ENCODE results near the gene SH3PXD2B. TPM values are rescaled to one million over a fixed set of nuclear protein-coding genes. Genes with fewer than 3 reads are reported as not detected.
A peak's percentile ranks its signal among the peaks of the same experiment; 100 is the strongest.

SH3PXD2B gene
- polyA plus RNA-seq, 3 donors = 0.19 to 0.77 (median 0.31) TPM

DNA sequence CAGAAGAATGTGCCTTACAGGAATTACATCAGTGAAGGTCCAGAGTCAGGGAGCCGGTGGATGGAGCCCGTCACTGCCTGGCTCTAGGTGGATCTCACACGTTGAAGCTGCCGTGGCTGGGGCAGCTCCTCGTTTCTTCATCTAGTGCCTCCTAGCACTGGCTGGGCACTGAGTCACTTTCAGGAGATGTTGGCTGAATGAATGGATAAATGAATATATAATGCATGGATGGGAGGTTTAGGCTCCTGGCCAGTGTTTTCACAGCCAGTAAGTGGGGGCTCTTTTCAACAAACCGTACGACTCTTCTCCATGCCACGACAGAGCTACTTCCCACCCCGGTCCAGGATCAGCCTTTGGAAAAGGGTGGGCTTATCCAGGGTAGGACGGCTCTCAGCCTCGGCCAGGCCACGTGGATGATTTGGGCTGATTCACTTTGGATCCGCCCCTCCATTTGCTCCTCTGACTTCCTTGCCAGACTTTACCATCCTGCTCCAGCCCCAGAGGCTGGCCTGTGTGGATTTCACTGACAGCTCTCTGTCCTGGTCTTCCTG is 1.3 kb upstream of the SH3PXD2B start:
- no peaks in the 10 kb centered on the region for H3K79me2 ChIP-seq (ENCODE audit: insufficient read depth, low read length)
- H3K4me1 ChIP-seq (ENCODE audit: control insufficient read depth in 1 of 2, insufficient read depth in 2 of 2, low read length in 2 of 2) = peaks cover 11 to 18% of the 10 kb centered on the region in 2 donors
- peaks cover 24% of the 10 kb centered on the region for H3K4me1 Mint-ChIP-seq
- H3K27me3 ChIP-seq (ENCODE audit: control insufficient read depth in 2 of 2, insufficient read depth in 2 of 2, low read length in 2 of 2) = peaks cover 26 to 44% of the 10 kb centered on the region in 2 donors
- H3K9me3 ChIP-seq (replicated peaks in 1 of 2; ENCODE audit: control insufficient read depth in 1 of 2, insufficient read depth in 1 of 2, low read length in 2 of 2) = peaks cover 0 to 11% of the 10 kb centered on the region in 2 donors
- WGBS (ENCODE audit: insufficient coverage) = 91% methylated on average over 9 of the region's 13 CpGs
- peaks cover 46 to 57% (median 55%) of the 10 kb centered on the region in 3 donors for H3K27me3 Mint-ChIP-seq (ENCODE audit: low read depth in 3 of 3)
- no peak overlapping the region for H3K4me3 ChIP-seq (replicated peaks in 1 of 3; ENCODE audit: low read depth in 2 of 3, low read length in 3 of 3)
- no peak overlapping the region for H2AFZ ChIP-seq (ENCODE audit: insufficient read depth, low read depth, low read length, poor library complexity, severe bottlenecking)
- peaks cover 0 to 15% (median 8%) of the 10 kb centered on the region in 7 donors for H3K9me3 Mint-ChIP-seq
- H3K36me3 Mint-ChIP-seq = peaks cover 11% of the 10 kb centered on the region in 2 donors
- no peaks in the 10 kb centered on the region for H4K20me1 ChIP-seq (ENCODE audit: insufficient read depth, low read length)
- DNase-seq = no peak
- TF ChIP-seq, protein P1, sequence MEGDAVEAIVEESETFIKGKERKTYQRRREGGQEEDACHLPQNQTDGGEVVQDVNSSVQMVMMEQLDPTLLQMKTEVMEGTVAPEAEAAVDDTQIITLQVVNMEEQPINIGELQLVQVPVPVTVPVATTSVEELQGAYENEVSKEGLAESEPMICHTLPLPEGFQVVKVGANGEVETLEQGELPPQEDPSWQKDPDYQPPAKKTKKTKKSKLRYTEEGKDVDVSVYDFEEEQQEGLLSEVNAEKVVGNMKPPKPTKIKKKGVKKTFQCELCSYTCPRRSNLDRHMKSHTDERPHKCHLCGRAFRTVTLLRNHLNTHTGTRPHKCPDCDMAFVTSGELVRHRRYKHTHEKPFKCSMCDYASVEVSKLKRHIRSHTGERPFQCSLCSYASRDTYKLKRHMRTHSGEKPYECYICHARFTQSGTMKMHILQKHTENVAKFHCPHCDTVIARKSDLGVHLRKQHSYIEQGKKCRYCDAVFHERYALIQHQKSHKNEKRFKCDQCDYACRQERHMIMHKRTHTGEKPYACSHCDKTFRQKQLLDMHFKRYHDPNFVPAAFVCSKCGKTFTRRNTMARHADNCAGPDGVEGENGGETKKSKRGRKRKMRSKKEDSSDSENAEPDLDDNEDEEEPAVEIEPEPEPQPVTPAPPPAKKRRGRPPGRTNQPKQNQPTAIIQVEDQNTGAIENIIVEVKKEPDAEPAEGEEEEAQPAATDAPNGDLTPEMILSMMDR (IDR thresholded peaks at IDR 0.05) = no peak
- H3K4me3 Mint-ChIP-seq = peak overlapping the region; percentile 24 to 92
- H3K27ac ChIP-seq (ENCODE audit: low read depth in 1 of 2, low read length in 2 of 2) = no peak overlapping the region
- H3K36me3 ChIP-seq (replicated peaks in 1 of 2; ENCODE audit: control insufficient read depth in 1 of 2, insufficient read depth in 2 of 2, low read length in 2 of 2) = no peaks in the 10 kb centered on the region
- H3K4me2 ChIP-seq (replicated peaks; ENCODE audit: extremely low read depth, low read length, poor library complexity, severe bottlenecking) = no peak overlapping the region
- intact Hi-C loops (cut with micrococcal nuclease) = loop anchor here in 1 of 2 donors (5.0 kb wide), 1 partner anchor 33 kb away; no protein-coding TSS in a partner anchor
- H3K9ac ChIP-seq (ENCODE audit: insufficient read depth, low read length, poor library complexity, severe bottlenecking) = no peak overlapping the region
- peak overlapping the region in 2 of 7 donors; percentile 30 to 58 for H3K27ac Mint-ChIP-seq

DNA sequence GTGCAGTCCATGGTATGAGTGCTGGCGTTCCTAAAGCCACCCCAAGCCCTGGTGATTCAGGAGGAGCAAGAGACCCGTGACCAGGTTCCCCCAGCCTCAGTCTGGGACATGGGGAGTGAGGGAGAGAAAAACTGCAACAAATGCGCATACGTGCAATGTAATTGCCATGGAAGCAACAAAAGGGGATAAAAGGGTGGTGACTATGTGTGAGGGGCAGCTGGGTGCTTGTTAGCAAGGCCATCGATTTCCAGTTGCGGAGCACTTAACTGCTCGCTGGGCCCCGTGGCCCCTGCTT is 709 bp upstream of the SH3PXD2B start:
- H3K9ac ChIP-seq (ENCODE audit: insufficient read depth, low read length, poor library complexity, severe bottlenecking) = no peak overlapping the region
- 92% methylated on average over 8 of the region's 8 CpGs for WGBS (ENCODE audit: insufficient coverage)
- TF ChIP-seq, protein P1 (IDR thresholded peaks at IDR 0.05) = no peak
- H3K27ac ChIP-seq (ENCODE audit: low read depth in 1 of 2, low read length in 2 of 2) = no peak overlapping the region
- peak overlapping the region; percentile 82 to 92 for H3K4me3 Mint-ChIP-seq
- peak overlapping the region; percentile 61 for H3K4me2 ChIP-seq (replicated peaks; ENCODE audit: extremely low read depth, low read length, poor library complexity, severe bottlenecking)
- H3K27ac Mint-ChIP-seq = peak overlapping the region in 2 of 7 donors; percentile 3 to 83
- H3K36me3 Mint-ChIP-seq = peaks cover 11% of the 10 kb centered on the region in 2 donors
- H3K36me3 ChIP-seq (replicated peaks in 1 of 2; ENCODE audit: control insufficient read depth in 1 of 2, insufficient read depth in 2 of 2, low read length in 2 of 2) = no peaks in the 10 kb centered on the region
- no peaks in the 10 kb centered on the region for H3K79me2 ChIP-seq (ENCODE audit: insufficient read depth, low read length)
- peaks cover 0 to 15% (median 8%) of the 10 kb centered on the region in 7 donors for H3K9me3 Mint-ChIP-seq
- peaks cover 26 to 44% of the 10 kb centered on the region in 2 donors for H3K27me3 ChIP-seq (ENCODE audit: control insufficient read depth in 2 of 2, insufficient read depth in 2 of 2, low read length in 2 of 2)
- H2AFZ ChIP-seq (ENCODE audit: insufficient read depth, low read depth, low read length, poor library complexity, severe bottlenecking) = peak overlapping the region; percentile 6
- H3K9me3 ChIP-seq (replicated peaks in 1 of 2; ENCODE audit: control insufficient read depth in 1 of 2, insufficient read depth in 1 of 2, low read length in 2 of 2) = peaks cover 0 to 11% of the 10 kb centered on the region in 2 donors
- peaks cover 22% of the 10 kb centered on the region for H3K4me1 Mint-ChIP-seq
- DNase-seq = no peak
- H3K4me1 ChIP-seq (ENCODE audit: control insufficient read depth in 1 of 2, insufficient read depth in 2 of 2, low read length in 2 of 2) = peaks cover 9 to 13% of the 10 kb centered on the region in 2 donors
- peaks cover 45 to 57% (median 55%) of the 10 kb centered on the region in 3 donors for H3K27me3 Mint-ChIP-seq (ENCODE audit: low read depth in 3 of 3)
- peak overlapping the region in 1 of 3 experiments; percentile 55 for H3K4me3 ChIP-seq (replicated peaks in 1 of 3; ENCODE audit: low read depth in 2 of 3, low read length in 3 of 3)
- no peaks in the 10 kb centered on the region for H4K20me1 ChIP-seq (ENCODE audit: insufficient read depth, low read length)
- intact Hi-C loops (cut with micrococcal nuclease) = loop anchor here in 1 of 2 donors (5.0 kb wide), 1 partner anchor 33 kb away; no protein-coding TSS in a partner anchor

All from CD14-positive monocyte (primary cell).